ENCODE results near the gene BAHCC1. TPM values are rescaled to one million over a fixed set of nuclear protein-coding genes. Genes with fewer than 3 reads are reported as not detected.

The BAHCC1 gene
- total and polyA plus RNA-seq, 2 of the 4 experiments (the other 2 are of a cell fraction) = 0.36 to 7.8 TPM

GRCh38 chr17:81476097-81476496 lies 80.8 kb downstream of the BAHCC1 start:
- Histone ChIP-seq H2AFZ (replicated peaks; ENCODE audit: low read length, poor library complexity) (no peak overlapping the region), H2AK9ac (replicated peaks; ENCODE audit: low read depth, low read length, poor library complexity) (no peak overlapping the region), H3K4me1 (ENCODE audit: control insufficient read depth, insufficient read depth, low read length) (peaks cover 7% of the 10 kb centered on the region), H3K18ac (ENCODE audit: low read depth, low read length) (no peak overlapping the region), H3K14ac (replicated peaks; ENCODE audit: low read depth, low read length) (no peak overlapping the region), H3K23ac (ENCODE audit: low read depth, low read length) (no peak overlapping the region), H3K4me2 (ENCODE audit: low read depth, low read length) (no peak overlapping the region), H2BK15ac (ENCODE audit: low read depth, low read length) (no peak overlapping the region), H2BK5ac (ENCODE audit: low read depth, low read length, poor library complexity, severe bottlenecking) (no peak overlapping the region), H3K9me1 (ENCODE audit: insufficient read depth, low read length) (peaks cover 3% of the 10 kb centered on the region; the same call in 1 of the 2 replicates), H2AK5ac (ENCODE audit: low read depth, low read length) (no peak overlapping the region), H3K27ac (ENCODE audit: insufficient read depth, low read length) (no peak overlapping the region), H3K27me3 (ENCODE audit: control insufficient read depth, insufficient read depth, low read length) (no peaks in the 10 kb centered on the region; the same call in 1 of the 2 replicates), H4K20me1 (ENCODE audit: insufficient read depth, low read length) (no peaks in the 10 kb centered on the region), H3K9ac (ENCODE audit: low read depth, low read length) (no peak overlapping the region), H3K4ac (ENCODE audit: low read depth, low read length) (no peak overlapping the region), H3K4me3 (ENCODE audit: insufficient read depth, low read depth, low read length) (no peak overlapping the region), H3K79me1 (ENCODE audit: low read depth in 1 of 2, low read length in 2 of 2) (no peaks in the 10 kb centered on the region), H3K9me3 (ENCODE audit: control insufficient read depth, insufficient read depth, low read length) (peaks cover 3% of the 10 kb centered on the region), H2BK120ac (ENCODE audit: low read depth, low read length) (no peak overlapping the region), H4K5ac (ENCODE audit: low read depth, low read length) (no peak overlapping the region), H4K91ac (ENCODE audit: insufficient read depth, low read depth, low read length) (no peak overlapping the region), H2BK20ac (ENCODE audit: low read depth, low read length) (no peak overlapping the region), H3K56ac (ENCODE audit: extremely low read depth, insufficient read depth, low read length) (no peak overlapping the region), H4K8ac (ENCODE audit: low read depth in 2 of 2, low read length in 2 of 2) (no peak overlapping the region), H3K36me3 (ENCODE audit: control insufficient read depth, insufficient read depth, low read length) (no peaks in the 10 kb centered on the region)
- dilution Hi-C loops (cut with HindIII; ENCODE audit: low sequenced_read_pairs, unreplicated experiment) = no loop called here
- intact Hi-C loops (cut with micrococcal nuclease) = no loop called here
- WGBS, 2 experiments (ENCODE audit: extremely low coverage in 2 of 2, insufficient read length in 1 of 2) = 79% methylated on average over 2 of the region's 7 CpGs; no CpG with 5 or more reads in 1 of the 2 experiments
- CTCF ChIA-PET = no interaction called here
- in situ Hi-C loops (cut with MboI; ENCODE audit: low sequenced_read_pairs) = no loop called here
- POLR2A ChIA-PET (ENCODE audit: unreplicated experiment) = no interaction called here
- TF ChIP-seq RAD21 (IDR thresholded peaks at IDR 0.05; ENCODE audit: low read length) (no peak), MAZ (IDR thresholded peaks at IDR 0.05; ENCODE audit: borderline replicate concordance, low read depth, low read length) (no peak), CHD1 (IDR thresholded peaks at IDR 0.05; ENCODE audit: low read depth, low read length) (no peak), BHLHE40 (IDR thresholded peaks at IDR 0.05; ENCODE audit: low read depth, low read length) (no peak), SMC3 (IDR thresholded peaks at IDR 0.05; ENCODE audit: low read depth, low read length) (no peak), MAFK (IDR thresholded peaks at IDR 0.05; ENCODE audit: low read depth, low read length) (no peak), RCOR1 (IDR thresholded peaks at IDR 0.05; ENCODE audit: insufficient replicate concordance, low read length) (no peak), CEBPB (IDR thresholded peaks at IDR 0.05; ENCODE audit: low read depth, low read length) (no peak)
- BruUV-seq (replicated peaks) = no TSS peak
- ATAC-seq (ENCODE audit: low read depth) = no peak
- no peak for DNase-seq
